ENCODE measurements around the gene NTM.

Gene NTM

DNA sequence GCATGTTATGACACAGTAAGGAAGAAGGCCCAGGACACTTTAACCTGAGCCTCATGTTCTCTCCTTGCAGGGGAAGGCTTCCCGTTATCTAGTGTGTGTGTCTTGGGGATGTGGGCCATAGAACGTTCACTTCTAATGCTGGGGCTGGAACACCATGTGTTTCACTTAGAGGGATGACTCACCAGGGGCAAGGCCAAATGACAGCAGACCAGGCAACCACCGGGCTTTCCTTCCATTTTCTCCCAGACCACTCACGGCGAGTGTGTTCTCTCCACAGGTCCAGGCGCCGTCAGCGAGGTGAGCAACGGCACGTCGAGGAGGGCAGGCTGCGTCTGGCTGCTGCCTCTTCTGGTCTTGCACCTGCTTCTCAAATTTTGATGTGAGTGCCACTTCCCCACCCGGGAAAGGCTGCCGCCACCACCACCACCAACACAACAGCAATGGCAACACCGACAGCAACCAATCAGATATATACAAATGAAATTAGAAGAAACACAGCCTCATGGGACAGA, 964.4 kb downstream of the NTM start:
- no peak for TF ChIP-seq BHLHE40 (IDR thresholded peaks at IDR 0.05; ENCODE audit: borderline replicate concordance)
- TF ChIP-seq L3MBTL2 (conservative IDR thresholded peaks at IDR 0.05), result no peak
- no peak for TF ChIP-seq ARNT (IDR thresholded peaks at IDR 0.05)
- no peak for TF ChIP-seq ZNF384 (IDR thresholded peaks at IDR 0.05)
- no peak for TF ChIP-seq TARDBP (IDR thresholded peaks at IDR 0.05)
- TF ChIP-seq, protein P1, sequence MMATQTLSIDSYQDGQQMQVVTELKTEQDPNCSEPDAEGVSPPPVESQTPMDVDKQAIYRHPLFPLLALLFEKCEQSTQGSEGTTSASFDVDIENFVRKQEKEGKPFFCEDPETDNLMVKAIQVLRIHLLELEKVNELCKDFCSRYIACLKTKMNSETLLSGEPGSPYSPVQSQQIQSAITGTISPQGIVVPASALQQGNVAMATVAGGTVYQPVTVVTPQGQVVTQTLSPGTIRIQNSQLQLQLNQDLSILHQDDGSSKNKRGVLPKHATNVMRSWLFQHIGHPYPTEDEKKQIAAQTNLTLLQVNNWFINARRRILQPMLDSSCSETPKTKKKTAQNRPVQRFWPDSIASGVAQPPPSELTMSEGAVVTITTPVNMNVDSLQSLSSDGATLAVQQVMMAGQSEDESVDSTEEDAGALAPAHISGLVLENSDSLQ (IDR thresholded peaks at IDR 0.05), result no peak
- no peak for TF ChIP-seq FOXA1 (IDR thresholded peaks at IDR 0.05)
- TF ChIP-seq HDGF (IDR thresholded peaks at IDR 0.05; ENCODE audit: borderline replicate concordance), result no peak
- no peak for TF ChIP-seq SUZ12 (IDR thresholded peaks at IDR 0.05)
- no peak for TF ChIP-seq ELF4 (IDR thresholded peaks at IDR 0.05)
- no peak for TF ChIP-seq FOXK2 (IDR thresholded peaks at IDR 0.05)
- no peak for TF ChIP-seq SP1 (IDR thresholded peaks at IDR 0.05)
- no peak for TF ChIP-seq NFRKB (IDR thresholded peaks at IDR 0.05)
- no peak for TF ChIP-seq CTBP1 (IDR thresholded peaks at IDR 0.05; ENCODE audit: borderline replicate concordance)
- TF ChIP-seq LEF1 (IDR thresholded peaks at IDR 0.05; ENCODE audit: borderline replicate concordance), result no peak
- TF ChIP-seq FOXM1 (IDR thresholded peaks at IDR 0.05; ENCODE audit: borderline replicate concordance), result no peak
- ChIA-PET CTCF (no interaction called here), POLR2A (no interaction called here)
- no peak for DNase-seq (ENCODE audit: extremely low spot score)

DNA sequence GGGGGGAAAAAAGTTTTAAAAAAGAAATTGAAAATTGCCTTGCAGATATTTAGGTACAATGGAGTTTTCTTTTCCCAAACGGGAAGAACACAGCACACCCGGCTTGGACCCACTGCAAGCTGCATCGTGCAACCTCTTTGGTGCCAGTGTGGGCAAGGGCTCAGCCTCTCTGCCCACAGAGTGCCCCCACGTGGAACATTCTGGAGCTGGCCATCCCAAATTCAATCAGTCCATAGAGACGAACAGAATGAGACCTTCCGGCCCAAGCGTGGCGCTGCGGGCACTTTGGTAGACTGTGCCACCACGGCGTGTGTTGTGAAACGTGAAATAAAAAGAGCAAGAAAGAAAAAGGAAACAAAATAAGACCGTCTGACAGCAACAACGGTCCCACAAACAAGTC, 964.9 kb downstream of the NTM start:
- no peak for DNase-seq (ENCODE audit: extremely low spot score)
- no peak for TF ChIP-seq ZNF384 (IDR thresholded peaks at IDR 0.05)
- TF ChIP-seq HDGF (IDR thresholded peaks at IDR 0.05; ENCODE audit: borderline replicate concordance), result no peak
- TF ChIP-seq SUZ12 (IDR thresholded peaks at IDR 0.05), result no peak
- no peak for TF ChIP-seq FOXK2 (IDR thresholded peaks at IDR 0.05)
- TF ChIP-seq ELF4 (IDR thresholded peaks at IDR 0.05), result no peak
- TF ChIP-seq FOXM1 (IDR thresholded peaks at IDR 0.05; ENCODE audit: borderline replicate concordance), result no peak
- no peak for TF ChIP-seq FOXA1 (IDR thresholded peaks at IDR 0.05)
- TF ChIP-seq ARNT (IDR thresholded peaks at IDR 0.05), result no peak
- TF ChIP-seq LEF1 (IDR thresholded peaks at IDR 0.05; ENCODE audit: borderline replicate concordance), result no peak
- no peak for TF ChIP-seq SP1 (IDR thresholded peaks at IDR 0.05)
- TF ChIP-seq NFRKB (IDR thresholded peaks at IDR 0.05), result no peak
- TF ChIP-seq, protein P1 (IDR thresholded peaks at IDR 0.05), result no peak
- TF ChIP-seq TARDBP (IDR thresholded peaks at IDR 0.05), result no peak
- no peak for TF ChIP-seq BHLHE40 (IDR thresholded peaks at IDR 0.05; ENCODE audit: borderline replicate concordance)
- no peak for TF ChIP-seq L3MBTL2 (conservative IDR thresholded peaks at IDR 0.05)
- TF ChIP-seq CTBP1 (IDR thresholded peaks at IDR 0.05; ENCODE audit: borderline replicate concordance), result no peak
- POLR2A ChIA-PET, result no interaction called here
- CTCF ChIA-PET, result no interaction called here

DNA sequence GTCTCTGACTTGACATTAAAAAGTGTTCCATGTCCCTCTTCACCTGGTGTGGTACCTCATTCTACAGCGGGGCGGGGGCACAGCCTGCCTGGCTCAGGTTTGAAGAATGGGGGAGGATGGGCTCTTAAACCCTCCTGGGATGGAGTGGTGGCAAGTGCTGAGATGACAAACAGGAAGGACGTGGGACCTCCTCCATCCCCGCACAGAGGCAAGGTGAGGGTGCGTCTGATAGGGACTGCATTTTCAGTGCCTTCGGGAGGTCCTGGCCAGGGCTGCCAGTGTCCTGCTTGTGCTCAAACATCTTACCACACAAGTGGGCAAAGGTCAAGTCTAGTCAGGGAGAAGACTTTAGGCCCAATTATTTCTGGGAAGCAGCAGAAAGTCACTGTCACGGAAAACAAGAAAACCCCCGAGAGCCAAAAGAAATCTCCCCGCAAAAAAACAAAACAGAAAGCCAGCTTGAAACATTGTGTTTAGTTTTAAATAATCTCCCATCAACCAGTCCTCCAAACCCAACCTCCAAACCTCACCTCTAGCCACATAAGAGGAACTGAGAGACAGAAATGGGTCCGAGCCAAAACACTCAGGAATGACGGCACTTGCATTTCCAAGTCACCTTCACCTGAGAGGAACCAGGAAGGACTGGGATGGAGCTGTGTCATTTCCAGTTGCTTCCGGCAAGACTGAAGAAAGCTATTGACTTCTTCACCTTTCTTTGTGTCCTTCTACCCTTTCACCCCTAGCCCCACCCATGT, 966.5 kb downstream of the NTM start:
- DNase-seq (ENCODE audit: extremely low spot score), result no peak
- POLR2A ChIA-PET, result no interaction called here
- TF ChIP-seq ELF4 (IDR thresholded peaks at IDR 0.05), result no peak
- TF ChIP-seq HDGF (IDR thresholded peaks at IDR 0.05; ENCODE audit: borderline replicate concordance), result no peak
- TF ChIP-seq LEF1 (IDR thresholded peaks at IDR 0.05; ENCODE audit: borderline replicate concordance), result no peak
- no peak for TF ChIP-seq ZNF384 (IDR thresholded peaks at IDR 0.05)
- TF ChIP-seq ARNT (IDR thresholded peaks at IDR 0.05), result no peak
- TF ChIP-seq L3MBTL2 (conservative IDR thresholded peaks at IDR 0.05), result no peak
- no peak for TF ChIP-seq TARDBP (IDR thresholded peaks at IDR 0.05)
- no peak for TF ChIP-seq SP1 (IDR thresholded peaks at IDR 0.05)
- TF ChIP-seq NFRKB (IDR thresholded peaks at IDR 0.05), result no peak
- no peak for TF ChIP-seq FOXM1 (IDR thresholded peaks at IDR 0.05; ENCODE audit: borderline replicate concordance)
- TF ChIP-seq BHLHE40 (IDR thresholded peaks at IDR 0.05; ENCODE audit: borderline replicate concordance), result no peak
- no peak for TF ChIP-seq CTBP1 (IDR thresholded peaks at IDR 0.05; ENCODE audit: borderline replicate concordance)
- TF ChIP-seq, protein P1 (IDR thresholded peaks at IDR 0.05), result no peak
- TF ChIP-seq FOXK2 (IDR thresholded peaks at IDR 0.05), result no peak
- TF ChIP-seq SUZ12 (IDR thresholded peaks at IDR 0.05), result no peak
- TF ChIP-seq FOXA1 (IDR thresholded peaks at IDR 0.05), result no peak

DNA sequence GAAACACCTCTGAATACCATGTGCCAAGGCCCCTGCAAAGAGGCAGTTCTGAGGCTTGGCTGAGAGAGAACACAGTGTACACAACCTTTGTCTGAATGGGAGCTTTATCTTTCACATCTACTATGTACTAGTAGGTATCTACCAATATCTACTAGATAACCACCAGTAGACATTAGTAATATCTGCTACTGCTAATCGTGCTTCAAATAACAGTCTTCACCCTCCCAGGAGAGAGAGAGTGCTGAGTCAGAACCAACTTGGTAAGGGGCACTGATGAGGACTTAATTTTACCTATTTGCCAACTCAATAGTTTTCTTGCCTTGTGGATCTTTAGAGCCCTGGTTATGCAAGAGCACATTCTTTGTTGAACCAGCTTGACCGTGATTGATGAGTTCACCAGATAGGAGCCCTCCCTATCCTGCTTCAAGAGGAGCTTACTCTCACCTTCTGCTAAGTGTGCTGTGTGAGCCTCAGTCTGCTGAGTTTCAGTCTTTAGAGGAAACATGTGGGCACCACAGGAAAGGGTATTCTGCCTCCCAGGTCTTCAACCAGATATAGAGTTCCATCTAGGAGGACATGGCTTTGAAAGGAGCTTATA, 967.5 kb downstream of the NTM start:
- CTCF ChIA-PET, result no interaction called here
- TF ChIP-seq SP1 (IDR thresholded peaks at IDR 0.05), result no peak
- TF ChIP-seq FOXM1 (IDR thresholded peaks at IDR 0.05; ENCODE audit: borderline replicate concordance), result no peak
- DNase-seq (ENCODE audit: extremely low spot score), result no peak
- POLR2A ChIA-PET, result no interaction called here

More for the DNA sequence above, 966.5 kb downstream of the NTM start:
- CTCF ChIA-PET, result no interaction called here

DNA sequence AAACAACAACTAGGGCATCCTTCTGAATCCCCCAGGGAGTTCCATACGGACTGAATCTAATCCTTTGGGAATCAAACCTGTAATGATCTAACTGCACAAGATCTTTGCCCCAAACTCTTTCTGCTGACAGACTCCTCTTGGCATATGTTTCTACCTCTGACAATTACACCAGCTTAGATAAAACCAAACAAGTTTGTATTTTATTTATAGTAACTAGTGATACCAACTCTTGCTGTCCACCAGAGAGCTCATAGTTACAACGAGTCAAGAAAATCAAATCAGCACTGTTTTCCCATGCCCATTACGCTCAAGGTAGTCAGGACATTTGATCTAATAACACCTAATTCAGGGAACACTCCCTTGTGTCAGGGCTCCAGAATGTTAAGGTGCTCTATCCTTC, 972.0 kb downstream of the NTM start:
- no peak for TF ChIP-seq TARDBP (IDR thresholded peaks at IDR 0.05)
- POLR2A ChIA-PET, result no interaction called here
- DNase-seq (ENCODE audit: extremely low spot score), result no peak
- CTCF ChIA-PET, result no interaction called here
